NCI-H510A treated with DMSO at 0.1 percent for 48 hours (cell line): ENCODE results near the gene TERB2.
"Not testable (repeated sequence)": the region's sequence is repeated elsewhere in the genome, so short reads cannot be mapped to it uniquely, and the experiment has no call there.

Source experiments
- DNase-seq: peaks from one replicate; lab custom pipeline; 2025; lab: John Stamatoyannopoulos, UW

Gene TERB2, protein sequence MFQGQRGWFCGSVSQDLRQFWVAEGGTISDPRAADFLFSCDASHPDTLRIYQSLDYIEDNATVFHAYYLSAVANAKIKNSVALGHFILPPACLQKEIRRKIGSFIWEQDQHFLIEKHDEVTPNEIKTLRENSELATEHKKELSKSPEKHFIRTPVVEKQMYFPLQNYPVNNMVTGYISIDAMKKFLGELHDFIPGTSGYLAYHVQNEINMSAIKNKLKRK

DNA sequence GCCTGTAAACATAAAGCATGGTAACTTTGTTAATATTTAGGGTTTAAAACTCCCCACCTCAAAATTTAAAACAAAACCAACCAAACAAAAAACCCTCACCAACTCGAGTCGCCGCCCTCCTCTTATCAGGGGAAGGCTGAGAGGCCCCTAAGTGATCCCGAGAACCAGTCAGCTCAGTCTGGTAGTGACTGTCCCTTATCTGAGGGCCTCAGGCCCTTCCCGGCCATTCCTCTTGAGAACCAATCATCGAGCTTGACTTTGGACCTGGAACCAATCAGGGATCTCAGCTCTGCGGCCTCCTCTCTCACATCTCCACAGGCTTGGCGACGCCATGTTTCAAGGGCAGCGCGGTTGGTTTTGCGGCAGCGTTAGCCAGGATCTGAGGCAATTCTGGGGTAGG lies at the start of gene TERB2:
Gene TERB2, plus strand, starts transcription at position 300 of the 400 bp plus-strand sequence. Its CDS starts 32 bp downstream, at position 332.
- no peak for DNase-seq

DNA sequence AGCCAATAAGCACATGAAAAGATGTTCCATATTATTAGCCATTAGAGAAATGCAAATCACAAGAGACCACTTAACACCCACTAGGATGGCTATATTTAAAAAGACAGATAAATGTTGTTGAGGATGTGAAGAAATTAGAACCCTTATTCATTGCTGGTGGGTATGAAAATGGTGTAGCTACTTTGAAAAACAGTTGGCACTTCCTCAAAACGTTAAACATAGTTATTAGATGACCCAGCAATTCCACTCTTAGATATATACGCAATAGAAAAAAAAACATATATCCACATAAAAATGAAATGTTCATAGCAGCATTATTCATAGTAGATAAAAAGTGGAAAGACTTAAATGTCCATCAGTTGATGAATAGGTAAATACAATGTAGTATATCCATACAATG lies 47.1 kb upstream of the TERB2 start:
- DNase-seq = no peak

DNA sequence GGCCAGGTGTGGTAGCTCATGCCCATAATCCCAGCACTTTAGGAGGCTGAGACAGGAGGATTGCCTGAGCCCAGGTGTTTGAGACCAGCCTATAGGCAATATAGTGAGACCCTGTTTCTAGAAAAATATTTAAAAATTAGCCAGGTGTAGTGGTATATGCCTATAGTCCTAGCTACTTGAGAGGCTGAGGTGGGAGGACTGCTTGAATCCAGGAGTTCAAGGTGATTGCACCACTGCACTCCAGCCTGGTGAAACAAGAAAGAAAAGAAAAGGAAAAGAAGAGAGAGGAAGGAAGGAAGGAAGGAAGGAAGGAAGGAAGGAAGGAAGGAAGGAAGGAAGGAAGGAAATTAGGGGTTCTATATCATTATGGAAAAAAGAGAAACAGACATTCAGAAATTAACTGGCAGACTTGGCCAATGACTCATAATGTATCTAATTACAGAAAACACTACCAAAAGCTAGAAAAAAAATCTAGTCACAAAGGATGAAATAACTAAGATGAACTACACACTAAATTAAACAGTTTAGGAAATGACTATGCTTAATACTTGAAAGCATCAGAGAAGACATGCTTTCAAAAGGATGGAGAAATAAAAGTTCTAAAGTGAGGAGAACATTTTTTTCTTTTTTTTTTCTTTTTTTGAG lies 45.4 kb upstream of the TERB2 start:
- no peak for DNase-seq

DNA sequence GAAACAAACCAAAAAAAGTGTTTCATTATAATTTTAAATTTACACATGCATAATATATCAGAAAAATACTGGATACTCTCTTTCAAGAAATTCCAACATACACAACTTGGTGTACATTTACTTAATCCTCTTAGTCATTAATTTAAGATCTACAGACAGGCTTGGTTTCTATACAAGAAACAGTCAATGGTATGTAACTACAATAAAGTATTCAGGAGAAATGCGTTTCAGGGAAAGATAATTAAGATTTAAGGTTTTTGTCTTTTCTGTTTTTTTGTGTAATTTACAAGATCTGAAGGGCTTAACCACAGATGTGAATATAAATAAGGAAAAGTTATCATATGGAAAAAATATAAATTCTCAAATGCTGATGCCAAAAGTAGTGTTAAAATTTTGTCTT lies 44.3 kb upstream of the TERB2 start:
- not testable (repeated sequence) for DNase-seq

DNA sequence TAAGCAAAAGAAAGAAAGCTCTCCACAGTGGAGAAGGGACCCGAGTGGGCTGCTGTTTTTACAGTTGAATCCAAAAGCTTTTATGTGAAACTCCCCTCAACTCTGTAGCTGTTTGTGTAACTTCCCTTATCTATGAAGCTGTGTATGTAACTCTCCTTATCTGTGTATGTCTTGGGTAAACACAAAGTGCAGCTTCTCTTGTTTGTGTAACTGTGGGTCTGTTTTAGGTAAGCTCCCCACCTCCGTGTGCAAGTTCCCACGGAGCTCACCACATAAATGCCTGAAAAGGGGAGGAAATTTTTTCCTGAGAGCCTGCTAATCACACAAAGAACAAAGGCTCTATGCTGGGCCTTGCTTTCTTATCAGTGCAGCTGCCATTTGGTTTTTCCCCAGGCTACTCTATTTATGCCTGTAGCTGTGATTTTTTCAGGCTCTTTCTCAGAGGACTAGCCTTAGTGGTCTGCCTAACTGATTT lies 43.5 kb upstream of the TERB2 start:
- DNase-seq = not testable (repeated sequence)

DNA sequence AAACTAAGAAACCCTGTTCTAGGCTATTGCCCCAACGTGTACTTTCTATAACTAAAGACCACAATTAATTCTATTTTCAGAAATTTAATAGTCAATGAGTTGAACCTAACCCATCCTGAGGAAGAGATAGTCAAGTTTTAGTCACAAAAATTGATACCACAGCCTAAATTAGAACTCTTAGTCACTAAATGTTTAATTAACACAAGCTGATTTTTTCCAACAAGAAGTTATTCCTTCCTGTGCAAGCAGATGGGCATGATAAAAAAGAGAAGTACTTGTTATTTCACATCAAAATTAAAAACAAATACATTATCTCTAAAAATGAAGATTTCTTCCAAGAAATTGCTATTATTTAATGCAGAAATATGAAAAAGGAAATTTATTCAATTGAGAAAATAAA lies 38.4 kb upstream of the TERB2 start:
- no peak for DNase-seq

DNA sequence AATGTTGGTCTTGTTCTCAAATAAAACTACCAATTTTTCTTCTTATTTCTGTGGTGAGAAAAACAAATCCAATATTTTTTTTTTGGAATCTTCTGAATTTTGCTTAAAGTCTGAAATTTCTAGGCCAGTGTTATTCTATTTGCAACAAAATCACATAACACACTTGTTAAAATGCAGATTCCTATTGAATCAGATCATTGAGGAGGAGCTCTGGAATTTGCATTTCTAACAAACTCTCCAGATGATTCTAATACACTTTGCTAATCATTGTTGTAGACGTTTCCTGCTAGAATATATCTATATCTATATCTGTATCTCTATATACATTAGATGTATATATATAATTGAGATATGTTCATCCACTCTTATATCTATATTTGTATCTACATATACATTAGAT lies 27.8 kb upstream of the TERB2 start:
- DNase-seq = not testable (repeated sequence)

DNA sequence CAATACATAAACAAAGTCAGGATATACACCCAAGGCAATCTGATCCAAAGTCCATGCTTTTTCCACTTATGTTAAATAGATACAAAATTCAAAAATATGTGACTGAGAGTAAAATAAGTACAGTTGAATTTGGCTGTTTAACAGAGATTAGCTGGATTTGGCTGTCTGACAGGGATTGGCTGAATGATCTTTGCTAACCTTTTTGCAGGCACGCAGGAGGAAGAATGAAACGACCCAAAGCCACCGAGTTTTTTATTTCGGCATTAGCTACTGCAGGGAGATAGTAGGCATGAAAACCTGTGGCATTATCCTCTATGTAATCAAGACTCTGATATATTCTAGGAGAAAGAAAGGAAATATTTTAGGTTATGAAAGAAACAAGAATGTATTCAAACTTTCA lies 26.2 kb upstream of the TERB2 start:
- not testable (repeated sequence) for DNase-seq

DNA sequence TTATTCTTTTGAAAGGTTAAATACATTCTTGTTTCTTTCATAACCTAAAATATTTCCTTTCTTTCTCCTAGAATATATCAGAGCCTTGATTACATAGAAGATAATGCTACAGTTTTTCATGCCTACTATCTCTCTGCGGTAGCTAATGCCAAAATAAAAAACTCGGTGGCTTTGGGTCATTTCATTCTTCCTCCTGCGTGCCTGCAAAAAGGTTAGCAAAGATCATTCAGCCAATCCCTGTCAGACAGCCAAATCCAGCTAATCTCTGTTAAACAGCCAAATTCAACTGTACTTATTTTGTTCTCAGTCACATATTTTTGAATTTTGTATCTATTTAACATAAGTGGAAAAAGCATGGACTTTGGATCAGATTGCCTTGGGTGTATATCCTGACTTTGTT lies 1.8 kb downstream of the TERB2 start:
- DNase-seq = not testable (repeated sequence)

DNA sequence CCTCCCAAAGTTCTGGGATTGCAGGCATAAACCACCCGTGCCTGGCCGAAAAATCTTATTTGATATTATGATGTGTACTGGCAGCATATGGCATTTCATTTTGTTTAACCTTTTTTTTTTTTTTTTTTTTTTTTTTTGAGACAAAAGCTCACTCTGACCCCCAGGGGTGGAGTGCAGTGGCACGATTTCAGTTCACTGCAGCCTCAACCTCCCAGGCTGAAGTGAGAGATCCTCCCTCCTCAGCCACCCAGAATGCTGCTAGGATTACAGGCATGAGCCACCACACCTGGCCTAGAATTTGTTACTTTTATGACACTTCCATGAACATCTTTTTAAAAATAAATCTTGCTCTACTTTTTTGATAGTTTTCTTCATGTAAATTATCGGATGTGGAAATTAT lies 12.0 kb downstream of the TERB2 start:
- no peak for DNase-seq

DNA sequence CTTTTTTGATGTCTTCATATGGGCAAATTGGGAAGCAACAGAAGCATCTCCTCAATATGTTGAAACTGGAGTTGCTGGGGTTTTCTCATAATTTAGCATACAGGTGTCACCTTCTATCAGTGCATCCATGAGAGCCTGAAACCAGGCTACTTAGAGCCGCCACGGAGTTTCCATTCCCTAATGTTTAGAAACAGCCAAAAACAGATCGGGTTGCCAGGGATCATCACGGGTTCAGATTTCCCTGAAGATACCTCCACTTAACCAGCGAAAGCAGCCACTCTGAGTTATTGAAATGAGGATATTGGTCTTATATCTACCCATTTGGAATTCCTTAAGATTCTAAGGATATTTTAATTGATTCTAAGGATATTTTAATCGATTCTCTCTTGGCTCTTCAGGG lies 14.5 kb downstream of the TERB2 start:
- peak; percentile 23 for DNase-seq

DNA sequence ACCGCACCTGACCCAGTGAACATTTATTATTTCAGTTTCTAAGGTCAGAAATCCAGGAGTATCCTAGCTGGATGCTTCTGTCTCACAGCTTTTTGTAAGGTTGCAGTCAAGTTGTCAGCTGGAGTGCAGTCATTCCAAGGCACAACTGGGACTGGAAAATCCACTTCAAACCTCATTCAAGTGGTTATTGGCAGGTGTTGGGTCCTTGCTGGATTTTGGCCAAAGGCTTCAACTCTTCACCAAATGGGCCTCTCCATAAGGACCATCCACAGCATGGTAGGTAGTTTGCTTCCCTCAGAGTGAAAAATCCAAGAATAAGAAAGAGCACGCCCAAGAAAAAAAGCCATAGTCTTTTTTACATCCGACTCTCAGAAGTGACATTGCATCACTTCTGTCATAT lies 19.7 kb downstream of the TERB2 start:
- DNase-seq = peak; percentile 19

DNA sequence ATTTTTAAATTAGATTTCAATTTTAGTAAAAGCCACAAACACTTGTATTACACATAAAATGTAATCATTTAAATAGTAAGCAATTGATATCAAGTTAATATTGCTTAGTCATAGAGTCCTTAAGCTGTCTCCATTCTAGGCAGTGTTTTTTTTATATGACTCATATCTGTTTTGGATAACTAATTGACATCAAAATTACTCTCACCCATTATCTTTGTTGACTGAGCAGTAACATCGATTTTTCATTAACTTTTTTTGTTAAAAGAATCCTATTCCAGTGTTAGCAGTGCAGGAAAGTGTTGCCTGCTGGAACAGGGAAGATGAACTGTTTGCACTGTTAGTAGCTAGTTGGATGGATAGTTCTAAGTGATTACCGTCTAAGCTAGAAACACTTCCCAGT lies 21.3 kb downstream of the TERB2 start:
- DNase-seq = not testable (repeated sequence)

DNA sequence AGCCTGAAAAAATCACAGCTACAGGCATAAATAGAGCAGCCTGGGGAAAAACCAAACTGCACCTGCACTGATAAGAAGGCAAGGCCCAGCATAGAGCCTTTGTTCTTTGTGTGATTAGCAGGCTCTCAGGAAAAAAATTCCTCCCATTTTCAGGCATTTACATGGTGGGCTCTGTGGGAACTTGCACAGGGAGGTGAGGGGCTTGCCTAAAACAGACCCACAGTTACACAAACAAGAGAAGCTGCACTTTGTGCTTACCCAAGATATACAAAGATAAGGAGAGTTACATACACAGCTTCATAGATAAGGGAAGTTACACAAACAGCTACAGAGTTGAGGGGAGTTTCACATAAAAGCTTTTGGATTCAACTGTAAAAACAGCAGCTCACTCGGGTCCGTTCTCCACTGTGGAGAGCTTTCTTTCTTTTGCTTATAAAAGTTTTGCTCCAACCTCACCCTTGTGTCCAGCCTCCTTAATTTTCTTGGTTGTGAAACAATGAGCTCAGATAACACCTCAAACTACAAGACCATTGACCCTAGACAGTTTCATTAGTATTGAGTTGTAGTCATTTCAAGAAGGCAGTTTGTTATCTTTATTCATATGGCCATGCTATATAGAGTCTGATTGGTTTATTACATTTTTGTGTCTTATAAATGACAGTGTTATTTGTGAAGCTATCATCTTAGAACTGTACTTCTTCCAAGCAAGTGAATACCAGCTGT lies 23.3 kb downstream of the TERB2 start:
- DNase-seq = not testable (repeated sequence)

DNA sequence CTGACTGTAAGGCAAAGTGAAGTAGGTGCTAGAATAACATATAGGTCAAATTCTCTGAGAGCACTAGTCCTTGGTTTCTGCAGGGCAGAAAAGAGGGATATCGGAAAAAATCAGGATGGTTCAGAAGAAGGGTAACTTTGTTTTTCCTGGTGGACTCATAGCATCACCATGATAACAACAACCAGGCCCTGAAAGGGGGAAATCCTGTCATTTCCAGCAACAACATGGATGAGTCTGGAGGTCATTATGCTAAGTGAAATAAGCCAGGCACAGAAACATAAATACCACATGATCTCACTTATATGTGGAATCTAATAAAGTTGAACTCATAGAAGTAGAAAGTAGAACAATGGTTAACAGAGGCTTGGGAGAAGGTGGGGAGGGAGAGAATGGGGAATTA lies 27.7 kb downstream of the TERB2 start:
- not testable (repeated sequence) for DNase-seq

DNA sequence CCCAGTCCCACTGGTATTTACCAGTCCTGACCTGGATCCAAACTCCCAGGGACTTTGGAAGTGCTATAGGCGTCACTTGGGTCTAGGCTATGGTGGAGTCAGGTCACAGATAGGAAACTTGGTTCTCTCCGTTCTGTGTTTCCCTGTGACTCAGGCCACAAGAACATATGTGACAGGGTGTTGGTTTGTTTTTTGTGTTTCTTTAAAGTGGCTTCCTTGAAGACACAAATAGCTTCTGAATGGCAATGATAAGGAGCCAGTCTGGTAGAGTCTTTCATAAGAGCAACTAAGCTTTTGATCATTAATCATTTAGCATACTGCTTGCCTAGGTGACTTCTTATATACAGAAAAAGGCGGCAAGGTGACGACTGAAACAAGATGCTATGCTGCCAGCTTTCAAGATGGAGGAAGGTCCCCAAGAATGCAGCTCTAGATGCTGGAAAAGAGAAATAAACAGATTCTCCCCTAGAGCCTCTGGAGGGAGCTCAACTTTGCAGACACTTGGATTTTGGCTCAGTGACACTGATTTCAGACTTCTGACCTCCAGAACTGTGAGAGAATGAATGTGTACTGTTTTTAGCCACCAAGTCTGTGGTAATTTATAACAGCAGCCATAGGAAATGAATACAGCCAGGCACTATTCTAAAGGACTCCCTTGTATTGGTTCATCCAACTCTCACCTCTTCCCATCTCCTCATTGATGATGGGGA lies 30.0 kb downstream of the TERB2 start:
- not testable (repeated sequence) for DNase-seq

DNA sequence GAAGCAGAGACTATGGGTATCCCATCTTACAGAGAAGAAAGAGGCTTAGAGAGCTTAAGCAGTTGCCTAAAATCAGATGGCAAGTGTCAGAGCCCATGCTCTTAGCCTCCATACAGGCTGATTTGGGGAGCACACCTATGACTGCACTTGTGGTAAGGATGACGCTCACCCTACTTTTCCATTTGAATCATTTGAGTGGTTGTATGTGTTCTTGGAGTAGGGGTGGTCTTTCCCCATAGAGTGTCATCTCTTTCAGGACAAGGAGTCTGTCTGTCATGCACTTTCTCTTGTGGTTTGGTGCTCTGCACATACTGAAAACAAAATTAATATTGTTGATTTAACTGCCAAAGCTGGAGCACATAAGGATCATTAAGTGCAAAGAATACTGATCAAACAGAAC lies 31.2 kb downstream of the TERB2 start:
- not testable (repeated sequence) for DNase-seq

DNA sequence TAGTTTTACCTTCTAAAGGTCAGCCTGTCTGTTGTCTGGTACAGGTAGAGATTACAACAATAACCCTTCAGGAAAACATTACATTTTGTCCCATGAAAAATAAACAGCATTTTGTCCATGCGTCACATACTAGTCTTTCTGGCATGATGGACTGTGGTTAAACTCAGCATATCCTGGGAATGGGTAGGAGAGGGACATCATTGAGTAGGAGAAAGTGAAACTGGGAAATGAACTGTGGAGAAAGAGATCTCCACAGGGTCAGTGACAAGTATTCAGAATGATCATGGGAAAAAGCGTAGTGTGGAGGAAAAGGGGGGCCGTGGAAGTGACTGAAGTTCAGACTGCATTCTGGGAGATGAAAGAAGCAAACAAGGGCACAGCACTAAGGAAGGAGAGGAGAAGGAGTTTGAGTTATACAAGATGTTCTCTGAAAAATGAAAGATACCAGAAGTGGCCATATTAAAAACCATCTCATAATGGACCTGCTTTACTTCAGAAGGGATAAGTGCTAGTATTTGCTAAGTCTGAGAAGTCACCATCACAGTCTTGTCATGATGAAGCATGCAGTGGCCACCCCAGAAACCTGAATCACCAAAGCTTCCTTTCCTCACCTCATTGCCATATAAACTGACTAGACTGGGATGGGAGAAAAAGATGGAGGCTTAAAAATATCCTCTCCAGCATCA lies 31.8 kb downstream of the TERB2 start:
- DNase-seq = not testable (repeated sequence)

DNA sequence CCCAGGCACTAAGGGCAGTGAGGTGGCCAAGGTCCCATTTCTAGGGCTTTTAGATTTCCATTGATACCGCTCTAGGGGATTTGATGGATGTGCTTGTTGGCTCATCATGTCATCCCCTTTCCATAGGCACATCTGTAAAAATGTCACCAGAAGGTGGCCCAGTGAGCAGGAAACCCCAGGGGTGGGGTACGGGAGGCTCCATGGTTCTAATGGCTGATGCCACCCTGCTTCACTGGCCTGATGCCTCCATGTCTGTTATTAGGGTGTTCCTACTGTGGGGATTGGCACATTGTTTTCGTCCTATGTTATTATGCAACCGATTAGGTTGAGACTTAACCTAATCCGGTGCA lies 32.4 kb downstream of the TERB2 start:
- not testable (repeated sequence) for DNase-seq

DNA sequence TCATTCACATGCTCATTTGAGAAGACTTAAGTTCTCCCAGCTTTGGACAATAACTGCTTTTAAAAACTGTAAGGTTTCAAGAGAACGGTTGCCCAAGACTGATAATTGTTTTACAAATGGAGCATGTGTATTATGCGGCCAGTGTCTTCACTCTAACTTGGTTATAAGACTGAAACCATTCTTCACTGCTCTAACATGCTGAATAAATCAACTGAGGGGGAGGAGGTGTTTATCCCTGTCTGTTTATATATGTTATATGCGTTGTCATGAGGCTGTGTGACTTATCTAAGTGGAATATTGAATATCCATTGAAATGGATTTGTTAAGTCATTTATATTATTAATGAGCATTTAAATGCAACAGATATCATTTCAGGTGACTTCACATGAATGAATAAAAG lies 41.1 kb downstream of the TERB2 start:
- DNase-seq = not testable (repeated sequence)

DNA sequence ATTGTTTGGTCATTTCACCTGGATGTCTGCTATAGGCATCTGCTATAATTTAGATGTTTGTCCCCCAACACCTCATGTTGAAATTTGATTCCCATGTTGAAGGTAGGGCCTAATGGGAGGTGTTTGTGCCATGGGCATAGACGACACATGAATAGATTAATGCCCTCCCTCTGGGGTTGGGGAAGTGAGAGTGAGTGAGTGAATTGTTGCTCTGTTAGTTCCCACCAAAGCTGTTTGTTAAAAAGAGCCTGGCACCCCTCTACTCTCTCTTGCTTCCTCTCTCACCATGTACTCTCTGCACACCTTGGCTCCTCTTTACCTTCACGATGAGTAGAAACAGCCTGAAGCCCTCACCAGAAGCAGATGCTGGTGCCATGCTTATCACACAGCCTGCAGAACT lies 42.6 kb downstream of the TERB2 start:
- no peak for DNase-seq

DNA sequence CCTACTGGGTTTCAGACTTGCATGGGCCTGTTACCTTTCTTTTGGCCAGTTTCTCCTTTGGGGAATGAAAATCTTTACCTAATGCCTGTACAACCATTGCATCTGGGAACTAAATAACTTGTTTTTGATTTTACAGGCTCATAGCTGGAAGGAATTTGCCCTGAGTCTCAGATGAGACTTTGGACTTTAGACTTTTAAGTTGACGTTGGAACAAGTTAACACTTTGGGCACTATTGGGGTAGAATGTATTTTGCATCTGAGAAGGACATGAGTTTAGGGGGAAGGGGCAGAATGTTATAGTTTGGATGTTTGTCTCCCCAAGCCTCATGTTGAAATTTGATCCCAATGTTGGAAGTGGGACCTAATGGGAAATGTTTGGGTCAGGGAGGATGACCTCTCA lies 44.7 kb downstream of the TERB2 start:
- DNase-seq = not testable (repeated sequence)
